RWPE1 (cell line): ENCODE measurements around the gene SPOCK1.
"Not testable (repeated sequence)": the region's sequence is repeated elsewhere in the genome, so short reads cannot be mapped to it uniquely, and the experiment has no call there.

ENCODE experiments used
- CTCF ChIA-PET: fragments of 350-600 bp; sonication (Branson Sonifier 250); formaldehyde crosslinking; extraction: SDS; loops from one replicate; lab custom pipeline; 2021; lab: Yijun Ruan, JAX
- POLR2A ChIA-PET: fragments of 400-600 bp; formaldehyde crosslinking; extraction: SDS; loops from one replicate; lab custom pipeline; 2020; ENCODE audit warnings: antibody characterized with exemption; ENCODE audit not compliant: low non-redundant PET; lab: Yijun Ruan, JAX
- DNase-seq: peaks from one replicate; pipeline ENCODE4 v3.0.0; 2012; ENCODE audit warnings: low spot score
- H3K27ac ChIP-seq: fragments of 450-650 bp; 2 replicates; pipeline ENCODE4 v1.5.1; 2017
- TF ChIP-seq, protein P1 (sequence below): fragments of 450-650 bp; conservative IDR thresholded peaks from 2 replicates; pipeline ENCODE4 v1.5.1; 2017; ENCODE audit warnings: low read depth, mild to moderate bottlenecking

The SPOCK1 gene

DNA sequence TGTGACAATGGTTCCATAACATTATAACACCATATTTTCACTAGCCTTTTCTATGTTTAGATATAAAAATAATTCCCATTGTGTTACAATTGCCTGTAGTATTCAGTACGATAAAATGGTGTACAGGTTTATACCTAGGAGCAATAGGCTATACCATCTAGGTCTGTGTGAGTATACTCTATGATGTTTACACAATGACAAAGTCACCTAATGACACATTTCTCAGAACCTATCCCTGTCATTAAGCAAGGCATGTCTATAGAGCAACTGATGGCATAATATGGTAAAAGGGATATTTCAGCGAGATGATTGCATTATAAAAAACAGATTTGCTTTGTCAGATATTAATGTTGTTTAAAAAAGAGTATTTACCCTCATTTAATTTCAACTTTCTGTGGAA, 517.2 kb downstream of the SPOCK1 start:
- no peak overlapping the region for H3K27ac ChIP-seq
- POLR2A ChIA-PET = no interaction called here
- CTCF ChIA-PET = no interaction called here
- DNase-seq = no peak
- TF ChIP-seq, protein P1, sequence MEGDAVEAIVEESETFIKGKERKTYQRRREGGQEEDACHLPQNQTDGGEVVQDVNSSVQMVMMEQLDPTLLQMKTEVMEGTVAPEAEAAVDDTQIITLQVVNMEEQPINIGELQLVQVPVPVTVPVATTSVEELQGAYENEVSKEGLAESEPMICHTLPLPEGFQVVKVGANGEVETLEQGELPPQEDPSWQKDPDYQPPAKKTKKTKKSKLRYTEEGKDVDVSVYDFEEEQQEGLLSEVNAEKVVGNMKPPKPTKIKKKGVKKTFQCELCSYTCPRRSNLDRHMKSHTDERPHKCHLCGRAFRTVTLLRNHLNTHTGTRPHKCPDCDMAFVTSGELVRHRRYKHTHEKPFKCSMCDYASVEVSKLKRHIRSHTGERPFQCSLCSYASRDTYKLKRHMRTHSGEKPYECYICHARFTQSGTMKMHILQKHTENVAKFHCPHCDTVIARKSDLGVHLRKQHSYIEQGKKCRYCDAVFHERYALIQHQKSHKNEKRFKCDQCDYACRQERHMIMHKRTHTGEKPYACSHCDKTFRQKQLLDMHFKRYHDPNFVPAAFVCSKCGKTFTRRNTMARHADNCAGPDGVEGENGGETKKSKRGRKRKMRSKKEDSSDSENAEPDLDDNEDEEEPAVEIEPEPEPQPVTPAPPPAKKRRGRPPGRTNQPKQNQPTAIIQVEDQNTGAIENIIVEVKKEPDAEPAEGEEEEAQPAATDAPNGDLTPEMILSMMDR = no peak

DNA sequence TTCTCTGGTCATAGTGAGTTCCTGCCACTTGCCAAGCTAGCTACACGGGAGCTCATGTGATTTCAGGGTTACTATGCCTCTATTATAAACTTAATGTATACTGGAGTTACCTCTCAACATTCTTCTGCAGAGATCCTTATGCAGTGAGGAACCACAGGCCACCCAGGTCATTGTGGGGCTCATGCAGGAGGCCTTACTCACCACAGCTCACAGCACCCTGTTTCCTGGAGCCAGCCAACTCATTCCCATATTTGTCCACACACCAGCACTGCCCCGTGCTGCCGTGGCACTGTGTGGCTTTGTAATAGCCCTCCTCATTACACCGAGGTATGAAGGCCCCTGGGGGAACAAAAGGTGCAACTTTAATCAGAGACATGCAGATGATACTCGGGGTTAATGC, 520.0 kb downstream of the SPOCK1 start:
- no peak for DNase-seq
- H3K27ac ChIP-seq = no peak overlapping the region
- ChIA-PET CTCF (interaction anchor here (0.6 to 1.0 kb wide), 2 partner anchors 128 to 250 kb away, joined by 3 to 4 read pairs; no protein-coding TSS in a partner anchor), POLR2A (no interaction called here)
- TF ChIP-seq, protein P1 = no peak

DNA sequence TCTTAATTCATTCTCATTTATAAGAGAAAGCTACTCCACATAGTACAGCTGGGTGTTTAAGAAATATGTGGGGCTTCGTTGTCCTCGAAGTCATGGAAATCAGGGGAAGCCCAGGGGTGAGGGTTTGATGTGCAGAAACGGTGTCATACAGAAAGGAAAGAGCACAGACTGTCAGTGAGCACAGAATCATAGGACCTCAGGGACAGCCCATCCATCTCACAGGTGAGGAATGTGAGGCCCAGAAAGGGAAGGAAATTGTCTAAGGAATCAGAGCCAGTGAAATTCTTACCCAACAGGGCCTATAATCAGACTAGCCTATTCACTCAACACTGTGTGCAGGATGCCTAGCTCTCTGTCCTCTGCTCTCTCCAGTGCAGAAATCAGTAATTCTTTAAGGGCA, 535.6 kb downstream of the SPOCK1 start:
- ChIA-PET POLR2A (no interaction called here), CTCF (interaction anchor here (0.6 kb wide), 1 partner anchor 696 kb away, joined by 3 read pairs; no protein-coding TSS in a partner anchor)
- TF ChIP-seq, protein P1 = no peak
- no peak for DNase-seq
- H3K27ac ChIP-seq = no peak overlapping the region

DNA sequence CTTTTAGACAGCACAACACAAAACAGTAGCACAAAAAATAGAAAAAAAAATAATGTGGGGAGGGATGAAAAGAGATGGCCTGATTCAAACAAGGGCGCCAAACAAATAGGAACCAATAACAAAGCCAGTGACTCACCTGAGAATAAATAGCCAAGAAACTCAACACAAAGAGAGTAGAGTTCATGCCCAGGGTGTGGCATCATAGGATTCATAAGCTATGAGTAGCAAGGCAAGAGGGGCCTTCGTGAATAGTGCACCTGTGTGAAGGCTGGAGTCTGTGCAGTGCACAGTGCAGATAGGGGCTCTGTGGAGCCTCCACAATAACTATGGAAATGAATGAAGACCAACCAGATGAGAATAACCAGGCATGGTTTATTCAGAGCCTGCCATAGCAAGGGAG, 541.7 kb downstream of the SPOCK1 start:
- peak; percentile 65 for DNase-seq
- CTCF ChIA-PET = interaction anchor here (0.7 kb wide), 1 partner anchor 847 kb away, joined by 3 read pairs; no protein-coding TSS in a partner anchor
- POLR2A ChIA-PET = interaction anchor here (0.6 kb wide), 1 partner anchor 14 kb away, joined by 4 read pairs; no protein-coding TSS in a partner anchor

DNA sequence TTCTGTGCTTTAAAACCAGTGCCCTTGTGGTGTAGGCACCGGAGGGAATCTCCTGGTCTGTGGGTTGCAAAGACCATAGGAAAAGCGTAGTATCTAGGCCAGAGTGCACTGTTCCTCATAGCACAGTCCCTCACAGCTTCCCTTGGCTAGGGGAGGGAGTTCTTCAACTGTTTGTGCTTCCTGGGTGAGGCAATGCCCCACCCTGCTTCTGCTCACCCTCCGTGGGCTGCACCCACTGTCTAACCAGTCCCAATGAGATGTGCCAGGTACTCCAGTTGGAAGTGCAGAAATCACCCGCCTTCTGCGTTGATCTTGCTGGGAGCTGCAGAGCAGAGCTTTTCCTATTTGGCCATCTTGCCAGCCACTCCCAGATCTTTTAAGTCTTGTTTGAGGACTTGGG, 545.0 kb downstream of the SPOCK1 start:
- H3K27ac ChIP-seq, DNase-seq, POLR2A ChIA-PET: not testable (repeated sequence)
- CTCF ChIA-PET = interaction anchor here (0.6 kb wide), 1 partner anchor 121 kb away, joined by 3 read pairs; no protein-coding TSS in a partner anchor

More for the DNA sequence above, 541.7 kb downstream of the SPOCK1 start:
- TF ChIP-seq, protein P1 = no peak
- H3K27ac ChIP-seq = no peak overlapping the region

DNA sequence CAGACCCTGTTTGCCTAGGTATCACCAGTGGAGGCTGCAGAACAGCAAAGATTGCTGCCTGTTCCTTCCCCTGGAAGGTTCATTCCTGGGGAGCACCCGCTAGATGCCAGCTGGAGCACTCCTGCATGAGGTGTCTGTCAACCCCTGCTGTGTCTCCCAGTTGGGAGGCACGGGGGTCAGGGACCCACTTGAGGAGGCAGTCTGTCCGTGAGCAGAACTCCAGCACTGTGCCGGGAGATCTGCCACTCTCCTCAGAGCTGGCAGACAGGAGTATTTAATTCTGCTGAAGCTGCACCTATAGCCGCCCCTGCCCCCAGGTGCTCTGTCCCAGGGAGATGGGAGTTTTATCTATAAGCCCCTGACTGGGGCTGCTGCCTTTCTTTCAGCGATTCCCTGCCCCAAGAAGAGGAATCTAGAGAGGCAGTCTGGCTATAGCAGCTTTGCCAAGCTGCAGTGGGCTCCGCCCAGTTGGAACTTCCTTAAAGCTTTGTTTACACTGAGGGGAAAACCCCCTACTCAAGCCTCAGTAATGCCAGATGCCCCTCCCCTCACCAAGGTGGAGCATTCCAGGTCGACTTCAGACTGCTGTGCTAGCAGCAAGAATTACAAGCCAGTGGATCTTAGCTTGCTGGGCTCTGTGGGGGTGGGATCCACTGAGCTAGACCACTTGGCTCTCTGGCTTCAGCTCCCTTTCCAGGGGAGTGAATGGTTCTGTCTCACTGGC, 545.6 kb downstream of the SPOCK1 start:
- POLR2A ChIA-PET, DNase-seq, H3K27ac ChIP-seq: not testable (repeated sequence)
- CTCF ChIA-PET = interaction anchor here (0.6 kb wide), 1 partner anchor 122 kb away, joined by 3 read pairs; no protein-coding TSS in a partner anchor

DNA sequence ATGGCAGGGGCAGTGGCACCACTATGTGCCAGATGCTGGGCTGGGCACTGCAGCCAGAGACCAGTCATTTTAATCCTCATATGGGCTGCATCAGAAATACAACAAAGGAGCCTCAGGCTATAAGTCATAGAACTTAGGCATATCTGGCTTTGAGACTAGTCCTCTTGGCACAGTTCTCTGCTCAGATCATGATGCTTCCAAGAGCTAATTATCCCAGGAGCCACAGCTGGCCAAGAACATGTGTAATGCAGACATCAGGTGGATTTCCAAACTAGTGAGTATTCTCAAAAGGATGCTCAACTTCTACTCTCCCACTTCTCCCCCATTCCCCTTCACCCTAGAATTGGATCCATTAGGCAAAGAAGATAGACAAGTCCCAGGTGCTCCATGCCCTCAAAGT, 571.6 kb downstream of the SPOCK1 start:
- ChIA-PET CTCF (no interaction called here), POLR2A (no interaction called here)

More for the DNA sequence above, 571.6 kb downstream of the SPOCK1 start:
- no peak overlapping the region for H3K27ac ChIP-seq
- DNase-seq = no peak
- TF ChIP-seq, protein P1 = no peak
